ENCODE results near the gene IGHMBP2.
"Not testable (repeated sequence)": the region's sequence is repeated elsewhere in the genome, so short reads cannot be mapped to it uniquely, and the experiment has no call there.

IGHMBP2 gene

GRCh38 chr11:68903288-68904247 is at the start of gene IGHMBP2, which contains the start of gene MRPL21:
Gene IGHMBP2 (plus strand): TSS chr11:68903891. CDS start chr11:68903953, 62 bp downstream.
Gene MRPL21 (minus strand): TSS chr11:68903832. CDS start chr11:68903810, 22 bp downstream.
- peak; percentile 88 for DNase-seq

- DNase-seq: no peak
These were observed 49.3 kb upstream of the IGHMBP2 start for GRCh38 chr11:68854273-68854958.

GRCh38 chr11:68855205-68855981 is 48.3 kb upstream of the IGHMBP2 start:
- DNase-seq: peak; percentile 78

GRCh38 chr11:68856425-68857030 is 47.2 kb upstream of the IGHMBP2 start:
- not testable (repeated sequence) for DNase-seq

- no peak for DNase-seq
These were observed 46.6 kb upstream of the IGHMBP2 start for GRCh38 chr11:68857037-68857586.

GRCh38 chr11:68859123-68859522 is 44.6 kb upstream of the IGHMBP2 start:
- DNase-seq: no peak

- no peak for DNase-seq
These were observed 41.3 kb upstream of the IGHMBP2 start for GRCh38 chr11:68862421-68862820.

GRCh38 chr11:68863553-68864265 is 40.0 kb upstream of the IGHMBP2 start:
- DNase-seq: no peak

- DNase-seq: no peak
These were observed 38.5 kb upstream of the IGHMBP2 start for GRCh38 chr11:68865241-68865640.

GRCh38 chr11:68867066-68867465 is 36.6 kb upstream of the IGHMBP2 start:
- DNase-seq: no peak

GRCh38 chr11:68868221-68868835 is 35.4 kb upstream of the IGHMBP2 start:
- DNase-seq: no peak

GRCh38 chr11:68870470-68870869 is 33.2 kb upstream of the IGHMBP2 start:
- DNase-seq: no peak

- no peak for DNase-seq
These were observed 31.3 kb upstream of the IGHMBP2 start for GRCh38 chr11:68872216-68873003.

- no peak for DNase-seq
These were observed 25.7 kb upstream of the IGHMBP2 start for GRCh38 chr11:68878022-68878421.

- no peak for DNase-seq
These were observed 22.8 kb upstream of the IGHMBP2 start for GRCh38 chr11:68880851-68881250.

GRCh38 chr11:68881320-68881719 is 22.4 kb upstream of the IGHMBP2 start:
- DNase-seq: no peak

GRCh38 chr11:68882391-68882790 is 21.3 kb upstream of the IGHMBP2 start:
- no peak for DNase-seq

- DNase-seq: not testable (repeated sequence)
These were observed 18.9 kb upstream of the IGHMBP2 start for GRCh38 chr11:68884827-68885226.

GRCh38 chr11:68889948-68890446 is 13.7 kb upstream of the IGHMBP2 start:
- DNase-seq: peak; percentile 89

Data from left hindlimb (tissue), 1 donor.